NCI-H1092 treated with DMSO at 0.1 percent for 48 hours (cell line): ENCODE data around the gene IGSF22.
"Not testable (repeated sequence)": the region's sequence is repeated elsewhere in the genome, so short reads cannot be mapped to it uniquely, and the experiment has no call there.

Source experiments
- DNase-seq: peaks from one replicate; lab custom pipeline; 2025; lab: John Stamatoyannopoulos, UW

Gene IGSF22

GRCh38 chr11:18691467-18692140, 34.4 kb downstream of the IGSF22 start:
- not testable (repeated sequence) for DNase-seq

- no peak for DNase-seq
Observed at GRCh38 chr11:18684267-18684666, 41.7 kb downstream of the IGSF22 start.

GRCh38 chr11:18682466-18682865, 43.5 kb downstream of the IGSF22 start:
- no peak for DNase-seq

- not testable (repeated sequence) for DNase-seq
Observed at GRCh38 chr11:18681949-18682348, 44.0 kb downstream of the IGSF22 start.

GRCh38 chr11:18677560-18677959, 48.4 kb downstream of the IGSF22 start:
- no peak for DNase-seq

- DNase-seq, result no peak
Observed at GRCh38 chr11:18676803-18677202, 49.2 kb downstream of the IGSF22 start.

GRCh38 chr11:18672209-18672608, 53.8 kb downstream of the IGSF22 start:
- DNase-seq, result not testable (repeated sequence)

GRCh38 chr11:18671246-18671645, 54.7 kb downstream of the IGSF22 start:
- no peak for DNase-seq

GRCh38 chr11:18669711-18670110, 56.3 kb downstream of the IGSF22 start:
- DNase-seq, result no peak

GRCh38 chr11:18669219-18669596, 56.8 kb downstream of the IGSF22 start:
- no peak for DNase-seq

GRCh38 chr11:18668131-18668530, 57.9 kb downstream of the IGSF22 start:
- no peak for DNase-seq

GRCh38 chr11:18665353-18665872, 60.6 kb downstream of the IGSF22 start:
- not testable (repeated sequence) for DNase-seq

- no peak for DNase-seq
Observed at GRCh38 chr11:18657673-18658072, 68.3 kb downstream of the IGSF22 start.
